ENCODE measurements around the gene TNNI3. TPM values are rescaled to one million over a fixed set of nuclear protein-coding genes. Genes with fewer than 3 reads are reported as not detected.

Gene TNNI3
- total and polyA plus RNA-seq, 2 of the 4 experiments (the other 2 are of a cell fraction), result not detected

- no peaks in the 10 kb centered on the region for H3K27me3 ChIP-seq (ENCODE audit: control insufficient read depth, insufficient read depth, low read length)
- H3K79me1 ChIP-seq (ENCODE audit: low read depth in 1 of 2, low read length in 2 of 2), result peaks cover 11 to 37% of the 10 kb centered on the region in 2 experiments; a peak in 3 of 4 replicates
- intact Hi-C loops (cut with micrococcal nuclease), result no loop called here
- dilution Hi-C loops (cut with HindIII; ENCODE audit: low sequenced_read_pairs, unreplicated experiment), result no loop called here
- H3K4ac ChIP-seq (ENCODE audit: low read depth, low read length), result peak within 1 kb of the TSS; percentile 87
- H3K4me2 ChIP-seq (ENCODE audit: low read depth, low read length), result peak within 1 kb of the TSS; percentile 89
- in situ Hi-C loops (cut with MboI; ENCODE audit: low sequenced_read_pairs), result loop anchor here (25.0 kb wide), 1 partner anchor 520 kb away; the partner anchor contains the start of genes CCDC106, ZNF580 and ZNF581
- peak within 1 kb of the TSS; percentile 77 for H3K27ac ChIP-seq (ENCODE audit: insufficient read depth, low read length)
- peak within 1 kb of the TSS; percentile 98 for H2AK9ac ChIP-seq (replicated peaks; ENCODE audit: low read depth, low read length, poor library complexity)
- peak within 1 kb of the TSS; percentile 57 for H2BK5ac ChIP-seq (ENCODE audit: low read depth, low read length, poor library complexity, severe bottlenecking)
- peaks cover 13% of the 10 kb centered on the region for H3K4me1 ChIP-seq (ENCODE audit: control insufficient read depth, insufficient read depth, low read length)
- peak within 1 kb of the TSS; percentile 69 for H3K4me3 ChIP-seq (ENCODE audit: insufficient read depth, low read depth, low read length)
- POLR2A ChIA-PET (ENCODE audit: unreplicated experiment), result interaction anchor here (0.6 kb wide), 1 partner anchor 1233 kb away, joined by 4 read pairs; no protein-coding TSS in a partner anchor
- CTCF ChIA-PET, result no interaction called here
- H4K91ac ChIP-seq (ENCODE audit: insufficient read depth, low read depth, low read length), result peak within 1 kb of the TSS; percentile 71
- ATAC-seq (ENCODE audit: low read depth) (peak; percentile 21), DNase-seq (no peak)
- H3K9me3 ChIP-seq (ENCODE audit: control insufficient read depth, insufficient read depth, low read length), result no peaks in the 10 kb centered on the region
- H4K8ac ChIP-seq (ENCODE audit: low read depth in 2 of 2, low read length in 2 of 2), result peak within 1 kb of the TSS; percentile 98
- TF ChIP-seq ELK1 (IDR thresholded peaks at IDR 0.05; ENCODE audit: borderline replicate concordance, low read depth, low read length) (no peak), MAZ (IDR thresholded peaks at IDR 0.05; ENCODE audit: borderline replicate concordance, low read depth, low read length) (peak; percentile 8; the same call in 1 of the 2 replicates)
- peak within 1 kb of the TSS; percentile 28 for H2BK120ac ChIP-seq (ENCODE audit: low read depth, low read length)
- peaks cover 4% of the 10 kb centered on the region; the same call in 1 of the 2 replicates for H3K9me1 ChIP-seq (ENCODE audit: insufficient read depth, low read length)
- 0% methylated on average over 71 of the region's 97 CpGs; no CpG with 5 or more reads in 1 of the 2 experiments for WGBS, 2 experiments (ENCODE audit: extremely low coverage in 2 of 2, insufficient read length in 1 of 2)
- H2AFZ ChIP-seq (replicated peaks; ENCODE audit: low read length, poor library complexity), result peak within 1 kb of the TSS; percentile 95
- peak within 1 kb of the TSS; percentile 88 for H3K56ac ChIP-seq (ENCODE audit: extremely low read depth, insufficient read depth, low read length)
- H2BK20ac ChIP-seq (ENCODE audit: low read depth, low read length), result no peak within 1 kb of the TSS
- no peak within 1 kb of the TSS; the same call in 2 of the 3 replicates for H2BK15ac ChIP-seq (ENCODE audit: low read depth, low read length)
- peak within 1 kb of the TSS; percentile 69 for H3K14ac ChIP-seq (replicated peaks; ENCODE audit: low read depth, low read length)
- peaks cover 49% of the 10 kb centered on the region for H4K20me1 ChIP-seq (ENCODE audit: insufficient read depth, low read length)
- H3K9ac ChIP-seq (ENCODE audit: low read depth, low read length), result peak within 1 kb of the TSS; percentile 79
- peak within 1 kb of the TSS; percentile 54 for H2AK5ac ChIP-seq (ENCODE audit: low read depth, low read length)
- H3K18ac ChIP-seq (ENCODE audit: low read depth, low read length), result peak within 1 kb of the TSS; percentile 46; the same call in 1 of the 2 replicates
- H3K36me3 ChIP-seq (ENCODE audit: control insufficient read depth, insufficient read depth, low read length), result peaks cover 5% of the 10 kb centered on the region; the same call in 1 of the 2 replicates
- H3K23ac ChIP-seq (ENCODE audit: low read depth, low read length), result peak within 1 kb of the TSS; percentile 74
- peak within 1 kb of the TSS; percentile 86 for H4K5ac ChIP-seq (ENCODE audit: low read depth, low read length)
- no TSS peak for BruUV-seq (replicated peaks)
These were observed 40.5 kb downstream of the TNNI3 start, which contains the start of gene PPP1R12C for GRCh38 chr19:55116859-55117662. Gene PPP1R12C, minus strand, starts transcription at chr19:55117637. Its CDS starts 94 bp downstream, at chr19:55117543.
